ENCODE results near the gene STPG2. TPM values are rescaled to one million over a fixed set of nuclear protein-coding genes. Genes with fewer than 3 reads are reported as not detected.
A peak's percentile ranks its signal among the peaks of the same experiment; 100 is the strongest.

The STPG2 gene
- total and polyA plus RNA-seq, 2 donors (not counting 3 experiments of a cell fraction or from before 2014, with no cell fraction given), result not detected

- FAIRE-seq, result no peak
- Histone ChIP-seq H3K27ac (ENCODE audit: insufficient read depth, low read depth, low read length) (no peak overlapping the region), H3K27me3 (ENCODE audit: control insufficient read depth in 2 of 2, insufficient read depth in 2 of 2, low read length in 2 of 2) (no peaks in the 10 kb centered on the region), H3K9me3 (replicated peaks; ENCODE audit: control insufficient read depth, insufficient read depth, low read length) (no peaks in the 10 kb centered on the region), H2AFZ (ENCODE audit: low read depth, low read length) (no peak overlapping the region), H4K20me1 (replicated peaks; ENCODE audit: control insufficient read depth, extremely low read depth, insufficient read depth, low read length) (no peaks in the 10 kb centered on the region), H3K9me1 (replicated peaks; ENCODE audit: control insufficient read depth, extremely low read depth, insufficient read depth, low read length) (no peaks in the 10 kb centered on the region), H3K4me2 (ENCODE audit: insufficient read depth, low read length) (no peak overlapping the region), H3K79me2 (ENCODE audit: control insufficient read depth, insufficient read depth, low read length) (no peaks in the 10 kb centered on the region), H3K9ac (replicated peaks; ENCODE audit: extremely low read depth, insufficient read depth, low read length) (no peak overlapping the region), H3K36me3 (ENCODE audit: control insufficient read depth in 2 of 2, extremely low read depth in 1 of 2, insufficient read depth in 2 of 2, low read length in 2 of 2) (no peaks in the 10 kb centered on the region), H3K4me1 (ENCODE audit: control insufficient read depth, extremely low read depth, insufficient read depth, low read length) (peaks cover 4% of the 10 kb centered on the region), H3K4me3 (replicated peaks in 1 of 3; ENCODE audit: insufficient read depth in 1 of 3, low read depth in 1 of 3, low read length in 3 of 3) (no peak overlapping the region)
- intact Hi-C loops (cut with micrococcal nuclease) (no loop called here), dilution Hi-C loops (cut with MboI; ENCODE audit: extremely low pct_ligation_motif_present, low sequenced_read_pairs) (no loop called here)
- ChIA-PET POLR2A (no interaction called here), CTCF (no interaction called here)
- TF ChIP-seq CTCF (IDR thresholded peaks at IDR 0.05; ENCODE audit: extremely low read depth in 1 of 2, insufficient read depth in 1 of 2, low read depth in 1 of 2, low read length in 2 of 2) (no peak), POLR2AphosphoS5 (IDR thresholded peaks at IDR 0.05; ENCODE audit: insufficient read depth, low read depth, low read length) (no peak), EZH2 (IDR thresholded peaks at IDR 0.05; ENCODE audit: borderline replicate concordance, low read depth, low read length, severe bottlenecking) (no peak), JUN (IDR thresholded peaks at IDR 0.05; ENCODE audit: borderline replicate concordance, insufficient read depth, insufficient read length, low read depth) (no peak)
- BruUV-seq (replicated peaks), result no TSS peak
- DNase-seq (ENCODE audit: low read depth, low spot score), result no peak
Measured at GRCh38 chr4:97868097-97868496, 275.2 kb downstream of the STPG2 start.

GRCh38 chr4:97867557-97868091 is 275.7 kb downstream of the STPG2 start:
- Histone ChIP-seq H3K4me2 (ENCODE audit: insufficient read depth, low read length) (peak overlapping the region; percentile 31), H3K9me3 (replicated peaks; ENCODE audit: control insufficient read depth, insufficient read depth, low read length) (no peaks in the 10 kb centered on the region), H3K4me3 (replicated peaks in 1 of 3; ENCODE audit: insufficient read depth in 1 of 3, low read depth in 1 of 3, low read length in 3 of 3) (no peak overlapping the region), H2AFZ (ENCODE audit: low read depth, low read length) (no peak overlapping the region), H3K27me3 (ENCODE audit: control insufficient read depth in 2 of 2, insufficient read depth in 2 of 2, low read length in 2 of 2) (no peaks in the 10 kb centered on the region), H3K9ac (replicated peaks; ENCODE audit: extremely low read depth, insufficient read depth, low read length) (no peak overlapping the region), H3K79me2 (ENCODE audit: control insufficient read depth, insufficient read depth, low read length) (no peaks in the 10 kb centered on the region), H3K27ac (ENCODE audit: insufficient read depth, low read depth, low read length) (no peak overlapping the region), H3K36me3 (ENCODE audit: control insufficient read depth in 2 of 2, extremely low read depth in 1 of 2, insufficient read depth in 2 of 2, low read length in 2 of 2) (no peaks in the 10 kb centered on the region), H3K4me1 (ENCODE audit: control insufficient read depth, extremely low read depth, insufficient read depth, low read length) (peaks cover 4% of the 10 kb centered on the region), H4K20me1 (replicated peaks; ENCODE audit: control insufficient read depth, extremely low read depth, insufficient read depth, low read length) (no peaks in the 10 kb centered on the region), H3K9me1 (replicated peaks; ENCODE audit: control insufficient read depth, extremely low read depth, insufficient read depth, low read length) (no peaks in the 10 kb centered on the region)
- intact Hi-C loops (cut with micrococcal nuclease), result no loop called here
- POLR2A ChIA-PET, result no interaction called here
- FAIRE-seq, result no peak
- TF ChIP-seq MAX (IDR thresholded peaks at IDR 0.05; ENCODE audit: insufficient read depth, insufficient read length) (no peak), MYC (IDR thresholded peaks at IDR 0.05; ENCODE audit: low read depth, low read length) (no peak), JUN (IDR thresholded peaks at IDR 0.05; ENCODE audit: borderline replicate concordance, insufficient read depth, insufficient read length, low read depth) (no peak), POLR2A (IDR thresholded peaks at IDR 0.05; ENCODE audit: low read depth, low read length) (no peak), GATA2 (IDR thresholded peaks at IDR 0.05; ENCODE audit: insufficient read depth, insufficient read length, low read depth, low read length) (no peak), EZH2 (IDR thresholded peaks at IDR 0.05; ENCODE audit: borderline replicate concordance, low read depth, low read length, severe bottlenecking) (no peak), FOS (IDR thresholded peaks at IDR 0.05; ENCODE audit: borderline replicate concordance, insufficient read depth, low read length) (no peak), POLR2AphosphoS5 (IDR thresholded peaks at IDR 0.05; ENCODE audit: insufficient read depth, low read depth, low read length) (no peak), CTCF (IDR thresholded peaks at IDR 0.05; ENCODE audit: extremely low read depth in 1 of 2, insufficient read depth in 1 of 2, low read depth in 1 of 2, low read length in 2 of 2) (no peak)
- dilution Hi-C loops (cut with MboI; ENCODE audit: extremely low pct_ligation_motif_present, low sequenced_read_pairs), result no loop called here
- no TSS peak for BruUV-seq (replicated peaks)
- DNase-seq (ENCODE audit: low read depth, low spot score), result peak; percentile 65
- CTCF ChIA-PET, result interaction anchor here (0.6 to 1.3 kb wide), 2 partner anchors 17 to 888 kb away, joined by 3 to 4 read pairs; no protein-coding TSS in a partner anchor

Data from endothelial cell of umbilical vein (primary cell).